HG02943 (cell line): ENCODE data around the gene MRNIP.

Experiments
- ATAC-seq: cut with Tn5 transposase; IDR thresholded peaks from one replicate; pipeline ENCODE4 v1.9.1; 2021; ENCODE audit warnings: mild to moderate bottlenecking, low read depth, moderate library complexity; ENCODE audit not compliant: unreplicated experiment

Gene MRNIP

DNA sequence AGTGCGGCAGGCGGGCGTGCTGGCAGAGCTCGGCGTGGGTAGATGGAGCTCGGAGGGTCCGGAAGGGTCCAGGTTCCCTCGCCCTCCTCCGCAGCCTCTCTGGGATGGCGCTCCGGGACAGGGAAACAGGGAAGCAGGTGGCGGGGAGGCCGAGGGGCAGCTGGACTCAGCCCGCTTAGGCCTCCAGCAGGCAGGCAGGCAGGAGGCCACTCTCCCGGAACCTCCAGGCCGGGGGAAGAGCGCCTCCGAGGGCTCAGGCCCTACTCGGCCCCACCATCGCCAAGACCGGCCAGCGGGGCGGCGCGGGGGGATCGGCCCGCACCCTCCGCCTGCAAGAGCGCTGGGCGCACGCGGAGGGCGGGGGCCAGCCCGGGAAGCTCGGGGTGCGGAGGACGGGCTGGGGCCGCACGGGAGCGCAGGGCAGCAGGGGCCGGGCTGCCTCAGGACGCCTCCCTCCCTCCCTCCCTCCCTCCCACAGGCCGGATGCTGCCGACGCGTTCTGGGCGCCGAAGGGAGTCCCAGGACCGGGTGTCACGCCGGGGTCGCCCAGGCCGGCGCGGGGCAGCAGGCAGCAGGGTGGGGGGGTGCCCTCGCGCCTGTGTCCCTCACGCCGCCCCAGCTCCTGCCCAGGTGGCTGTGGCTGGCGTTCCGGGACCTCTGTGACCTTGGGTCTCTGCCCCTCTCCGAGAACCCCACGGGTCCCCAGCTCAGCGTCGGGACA lies 52.9 kb downstream of the MRNIP start:
- ATAC-seq = peak; percentile 19

GRCh38 chr5:179805070-179805528 lies 53.5 kb downstream of the MRNIP start:
- ATAC-seq = no peak

GRCh38 chr5:179804555-179804947 lies 54.1 kb downstream of the MRNIP start:
- ATAC-seq = no peak

DNA sequence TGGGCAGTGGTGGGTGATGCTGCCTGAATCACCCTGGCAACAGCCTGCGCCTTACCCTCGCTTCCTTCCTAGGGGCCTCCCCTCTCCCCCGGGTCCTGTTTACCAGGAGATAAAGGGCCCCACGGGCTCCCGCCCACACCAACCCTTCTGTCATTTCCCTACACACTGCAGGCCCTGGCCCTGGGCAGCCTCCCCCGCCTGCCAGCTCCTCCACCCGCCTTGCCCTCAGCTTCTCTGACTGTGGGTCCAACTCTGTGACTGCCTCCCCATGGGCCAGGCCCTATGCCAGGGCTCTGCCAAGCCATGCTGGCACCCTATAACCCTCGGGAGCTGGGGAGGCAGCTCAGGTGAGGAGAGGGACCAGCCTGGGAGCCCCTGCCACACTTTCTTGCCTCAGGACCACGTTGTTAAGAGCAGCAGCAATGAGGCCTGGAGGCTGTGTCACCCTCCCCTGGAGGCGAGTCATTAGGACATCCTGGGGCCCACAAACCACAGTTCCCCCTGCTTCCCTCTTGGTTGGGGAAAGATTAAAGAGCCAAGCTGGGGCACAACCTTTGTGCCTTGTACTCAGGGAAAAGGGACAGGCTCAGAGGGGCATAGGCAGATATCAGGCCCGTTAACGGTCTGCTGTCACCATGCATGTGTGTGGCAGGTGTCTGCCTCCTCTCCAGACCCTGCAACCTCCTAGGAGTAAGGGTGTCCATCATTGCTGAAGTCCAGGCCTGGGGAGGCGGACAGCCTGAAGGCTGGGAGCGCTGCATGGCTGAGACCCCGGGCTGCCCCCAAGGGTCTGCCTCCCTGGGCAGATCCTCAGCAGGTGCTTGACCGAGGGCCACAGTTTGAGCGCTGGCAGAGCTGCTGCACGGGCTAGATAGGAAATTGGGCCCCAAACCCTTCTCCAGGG lies 54.7 kb downstream of the MRNIP start:
- no peak for ATAC-seq

DNA sequence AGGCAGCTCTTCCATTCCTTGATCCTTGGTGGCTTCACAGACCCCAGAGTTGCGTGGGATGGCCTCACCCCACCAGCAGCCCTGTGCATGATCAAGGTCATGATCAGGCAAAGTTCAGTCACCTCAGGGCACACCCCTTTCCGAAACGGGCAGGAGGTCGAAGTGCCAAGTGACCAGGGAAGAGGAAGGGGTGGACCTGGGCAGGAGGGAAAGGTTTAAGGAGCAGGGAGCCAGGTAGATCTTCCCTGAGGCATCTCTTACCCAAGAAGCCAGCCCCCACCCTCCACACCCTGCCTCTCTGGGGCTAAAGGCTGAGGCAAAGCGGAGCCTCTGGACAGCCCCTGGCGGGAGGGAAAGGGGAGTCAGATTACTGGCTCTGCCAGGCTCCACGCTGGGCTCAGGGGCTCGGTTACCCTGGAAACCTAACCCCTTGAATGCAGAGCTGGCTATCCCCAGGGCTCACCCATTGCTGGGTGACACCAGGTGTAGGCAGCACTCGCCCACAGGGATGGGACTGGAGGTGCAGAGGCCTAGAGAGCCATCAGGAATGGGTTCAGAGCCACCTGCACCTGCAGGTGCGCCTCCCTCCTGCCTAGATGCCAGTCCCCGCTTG lies 55.6 kb downstream of the MRNIP start:
- no peak for ATAC-seq

DNA sequence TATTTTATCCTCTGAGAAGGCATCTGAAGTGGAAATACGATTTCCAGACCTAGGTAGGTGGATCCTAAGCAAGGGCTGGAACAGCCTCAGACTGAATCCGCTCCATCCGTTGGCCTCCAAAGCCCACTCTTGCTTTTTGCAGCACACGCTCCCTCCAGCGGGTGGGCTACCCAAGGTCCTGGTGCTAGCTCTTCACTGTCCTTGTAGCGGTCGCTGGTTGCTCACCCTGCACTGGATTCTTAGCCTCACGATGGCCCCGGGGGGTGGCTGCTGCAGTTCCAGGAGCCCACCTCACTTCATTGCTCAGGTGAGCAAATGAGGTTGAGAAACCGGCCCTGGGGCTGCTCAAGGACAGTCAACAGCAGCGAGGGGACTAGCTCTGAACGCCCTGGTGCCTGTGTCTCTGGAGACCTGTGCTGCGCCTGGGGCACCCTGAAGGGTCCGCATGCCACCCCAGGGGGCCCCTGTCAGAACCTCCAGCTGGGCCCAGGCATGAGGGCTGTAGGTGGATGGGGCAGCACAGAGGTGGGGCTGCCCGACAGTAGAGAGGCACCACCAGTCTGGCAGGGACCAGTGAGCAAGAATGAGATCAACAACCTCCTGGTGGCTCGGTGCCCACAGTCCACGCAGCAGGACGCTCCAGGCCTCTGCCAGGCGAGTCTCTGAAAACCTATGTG lies 56.3 kb downstream of the MRNIP start:
- ATAC-seq = no peak

DNA sequence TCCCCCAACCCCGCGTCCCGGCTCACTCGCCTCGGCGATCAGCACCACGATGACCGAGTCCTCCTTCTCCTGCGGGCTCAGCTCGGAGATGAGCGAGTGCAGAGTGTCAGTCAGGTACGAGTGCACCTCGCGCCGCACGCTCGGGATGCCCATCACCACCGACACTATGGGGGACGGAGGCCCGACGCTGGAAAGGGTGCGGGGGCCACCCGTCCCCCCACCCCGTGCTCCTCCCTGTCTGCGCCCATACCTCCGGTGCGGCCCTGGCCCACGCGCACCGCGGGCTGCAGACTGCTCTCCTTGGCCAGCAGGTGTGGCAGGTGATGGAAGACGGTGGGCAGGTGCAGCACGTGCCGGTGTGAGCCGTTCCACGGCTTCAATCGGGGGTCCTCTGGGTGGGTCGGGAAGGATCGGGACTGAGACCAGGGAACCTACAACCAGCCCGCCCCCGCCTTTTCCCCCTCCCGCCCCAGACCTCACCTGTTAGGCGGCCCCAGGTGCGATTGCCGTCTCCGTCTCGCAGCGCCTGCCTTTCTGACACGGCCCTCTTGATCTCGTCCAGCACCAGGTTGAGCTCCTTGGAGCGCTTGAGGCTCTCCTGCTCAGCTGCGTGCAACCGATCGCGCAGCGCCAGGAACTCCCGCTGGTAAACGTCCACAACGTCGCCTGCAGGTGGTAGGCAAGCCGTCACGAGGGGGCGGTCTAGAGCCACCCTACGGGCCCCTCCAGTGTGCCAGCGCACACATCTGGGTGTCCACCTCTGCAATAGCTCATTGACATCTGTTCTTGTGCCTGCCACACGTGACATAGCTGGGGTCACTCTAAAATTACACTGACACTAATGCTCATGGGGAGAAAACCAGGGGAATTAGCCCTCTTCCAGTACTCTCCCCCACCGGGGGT lies 57.1 kb downstream of the MRNIP start:
- ATAC-seq = peak; percentile 43

DNA sequence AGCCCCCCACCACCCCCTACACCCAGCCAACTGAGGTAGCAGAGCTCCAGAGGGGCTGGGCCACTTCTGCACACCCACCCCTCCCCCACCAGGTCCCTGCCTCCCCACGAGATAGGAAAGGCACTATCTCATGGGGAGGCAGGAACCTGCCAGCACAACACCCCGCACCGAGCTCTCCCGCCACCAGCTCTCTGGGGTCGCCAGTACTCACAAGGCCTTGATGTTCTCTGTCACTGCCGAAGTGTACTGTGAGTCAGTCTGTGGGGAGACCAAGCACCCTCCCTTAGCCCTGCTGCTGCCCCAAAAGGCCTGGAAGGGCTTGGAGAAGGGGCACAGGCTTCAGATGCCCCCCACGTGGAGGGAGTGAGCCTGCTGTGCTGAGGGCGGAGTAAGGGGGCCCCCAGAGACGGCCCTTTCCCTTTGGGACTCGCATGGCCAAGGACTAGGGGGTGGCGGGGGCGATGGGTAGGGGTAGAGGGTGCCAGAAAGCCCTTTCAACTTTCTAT lies 57.9 kb downstream of the MRNIP start:
- ATAC-seq = no peak

GRCh38 chr5:179800071-179800695 lies 58.4 kb downstream of the MRNIP start:
- ATAC-seq = no peak

DNA sequence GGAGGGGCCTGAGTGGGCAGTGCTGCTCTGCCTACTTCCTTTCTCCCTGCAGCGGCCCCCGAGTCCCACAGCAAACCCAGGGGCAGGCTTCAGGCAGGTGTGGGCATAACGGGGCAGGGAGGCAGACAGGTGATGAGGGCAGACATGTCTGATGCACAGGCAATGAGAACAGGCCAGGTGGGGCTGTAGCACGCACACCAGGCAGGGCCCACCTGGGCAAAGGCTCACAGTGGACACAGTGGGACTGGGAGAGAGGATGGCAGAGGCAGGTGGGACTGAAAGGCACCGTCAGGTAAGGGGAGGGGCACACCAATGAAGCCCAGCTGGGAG lies 59.0 kb downstream of the MRNIP start:
- no peak for ATAC-seq

GRCh38 chr5:179798771-179799643 lies 59.6 kb downstream of the MRNIP start:
- no peak for ATAC-seq

- ATAC-seq = no peak
Measured at GRCh38 chr5:179798144-179798770, 60.4 kb downstream of the MRNIP start.

DNA sequence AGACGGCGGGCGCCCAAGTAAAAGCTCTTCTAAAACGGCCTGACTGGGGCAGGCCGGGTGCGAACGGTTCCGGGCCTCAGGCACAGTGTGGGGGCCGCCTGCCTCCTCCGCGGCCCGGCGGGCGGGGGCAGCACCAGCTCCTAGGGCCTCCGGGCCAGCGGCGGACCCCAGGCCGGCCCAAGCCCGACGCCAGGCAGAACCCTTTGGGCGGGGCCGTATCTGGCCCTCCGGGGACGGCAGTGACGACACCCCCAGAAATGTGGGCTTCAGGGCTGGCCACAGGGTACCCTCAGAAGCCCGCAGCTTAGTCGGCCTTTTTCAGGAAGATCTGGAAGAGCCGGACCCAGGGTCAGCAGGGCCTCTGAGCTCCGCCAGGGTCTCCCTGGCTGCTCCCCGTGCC lies 60.9 kb downstream of the MRNIP start:
- ATAC-seq = no peak

- ATAC-seq = no peak
Measured at GRCh38 chr5:179796877-179797608, 61.6 kb downstream of the MRNIP start.

- ATAC-seq = peak; percentile 57
Measured at GRCh38 chr5:179795863-179796833, 62.5 kb downstream of the MRNIP start.
